Mammary epithelial cell (primary cell): ENCODE measurements around the gene METRNL.

Experiments
- EZH2 ChIP-seq: IDR thresholded peaks from 2 replicates; pipeline ENCODE4 v1.6.1; 2012; ENCODE audit warnings: low read length, inconsistent platforms, borderline replicate concordance
- TF ChIP-seq, protein P1 (sequence below), 2 donors: IDR thresholded peaks in 1 of 2; conservative IDR thresholded peaks in 1 of 2; 2 replicates each; pipeline ENCODE4 v1.5.1; 2011 to 2012; ENCODE audit warnings: inconsistent platforms in 2 of 2, low read length in 2 of 2, mild to moderate bottlenecking in 2 of 2, control low read depth in 1 of 2, low read depth in 1 of 2; ENCODE audit not compliant: insufficient read depth in 1 of 2; ENCODE audit errors: extremely low read depth in 1 of 2

DNA sequence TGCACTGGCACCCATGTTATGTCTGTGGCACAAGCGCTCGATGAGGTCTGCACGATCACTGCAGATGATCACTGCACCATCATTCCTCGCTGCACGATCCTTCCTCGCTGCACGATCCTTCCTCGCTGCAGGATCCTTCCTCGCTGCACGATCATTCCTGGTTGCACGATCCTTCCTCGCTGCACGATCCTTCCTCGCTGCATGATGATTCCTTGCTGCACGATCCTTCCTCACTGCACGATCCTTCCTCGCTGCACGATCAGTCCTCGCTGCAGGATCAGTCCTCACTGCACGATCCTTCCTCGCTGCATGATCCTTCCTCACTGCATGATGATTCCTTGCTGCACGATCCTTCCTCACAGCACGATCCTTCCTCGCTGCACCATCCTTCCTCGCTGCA is 29.3 kb downstream of the METRNL start:
- TF ChIP-seq, protein P1, sequence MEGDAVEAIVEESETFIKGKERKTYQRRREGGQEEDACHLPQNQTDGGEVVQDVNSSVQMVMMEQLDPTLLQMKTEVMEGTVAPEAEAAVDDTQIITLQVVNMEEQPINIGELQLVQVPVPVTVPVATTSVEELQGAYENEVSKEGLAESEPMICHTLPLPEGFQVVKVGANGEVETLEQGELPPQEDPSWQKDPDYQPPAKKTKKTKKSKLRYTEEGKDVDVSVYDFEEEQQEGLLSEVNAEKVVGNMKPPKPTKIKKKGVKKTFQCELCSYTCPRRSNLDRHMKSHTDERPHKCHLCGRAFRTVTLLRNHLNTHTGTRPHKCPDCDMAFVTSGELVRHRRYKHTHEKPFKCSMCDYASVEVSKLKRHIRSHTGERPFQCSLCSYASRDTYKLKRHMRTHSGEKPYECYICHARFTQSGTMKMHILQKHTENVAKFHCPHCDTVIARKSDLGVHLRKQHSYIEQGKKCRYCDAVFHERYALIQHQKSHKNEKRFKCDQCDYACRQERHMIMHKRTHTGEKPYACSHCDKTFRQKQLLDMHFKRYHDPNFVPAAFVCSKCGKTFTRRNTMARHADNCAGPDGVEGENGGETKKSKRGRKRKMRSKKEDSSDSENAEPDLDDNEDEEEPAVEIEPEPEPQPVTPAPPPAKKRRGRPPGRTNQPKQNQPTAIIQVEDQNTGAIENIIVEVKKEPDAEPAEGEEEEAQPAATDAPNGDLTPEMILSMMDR (conservative IDR thresholded peaks at IDR 0.05 in 1 of 2, IDR thresholded peaks at IDR 0.05 in 1 of 2; ENCODE audit: extremely low read depth in 1 of 2, insufficient read depth in 1 of 2, low read depth in 1 of 2, low read length in 2 of 2), result no peak
- TF ChIP-seq EZH2, result no peak
